HEK293 (cell line): ENCODE results near the gene PRSS35.

Experiments used
- CTCF ChIA-PET: fragments of 350-600 bp; formaldehyde crosslinking; extraction: SDS; loops from one replicate; lab custom pipeline; 2021; ENCODE audit warnings: antibody characterized with exemption; lab: Yijun Ruan, JAX
- POLR2A ChIA-PET: fragments of 300-600 bp; formaldehyde crosslinking; extraction: SDS; loops from one replicate; lab custom pipeline; 2020; ENCODE audit warnings: antibody characterized with exemption, inconsistent platforms; lab: Yijun Ruan, JAX
- H3K27ac ChIP-seq: fragments of 200-500 bp; sonication (Bioruptor generic); 2 replicates; pipeline ENCODE4 v1.5.1; 2014; ENCODE audit warnings: low read depth, low read length, control low read depth, inconsistent platforms; ENCODE audit errors: extremely low read depth
- H3K36me3 ChIP-seq, 2 experiments: fragments of 200-500 bp in 1 of 2; sonication (Bioruptor generic) in 1 of 2; 1 replicate in 1 of 2; 2 replicates in 1 of 2; pipeline ENCODE4 v1.5.1; 2014 to 2017; ENCODE audit warnings: inconsistent platforms in 2 of 2, low read length in 2 of 2; ENCODE audit not compliant: control insufficient read depth in 2 of 2, insufficient read depth in 1 of 2
- H3K4me1 ChIP-seq: fragments of 200-500 bp; sonication (Bioruptor generic); 2 replicates; pipeline ENCODE4 v1.5.1; 2014; ENCODE audit warnings: mild to moderate bottlenecking, low read length, inconsistent platforms; ENCODE audit not compliant: control insufficient read depth, insufficient read depth
- H3K4me3 ChIP-seq: 2 replicates; pipeline ENCODE4 v1.5.1; 2011; ENCODE audit warnings: low read depth, mild to moderate bottlenecking, control low read depth, low read length, moderate library complexity
- H3K9me3 ChIP-seq: fragments of 200-500 bp; sonication (Bioruptor generic); 2 replicates; pipeline ENCODE4 v1.5.1; 2014; ENCODE audit warnings: low read depth, low read length, inconsistent platforms; ENCODE audit not compliant: control insufficient read depth, insufficient read depth
- GLI2 ChIP-seq: fragments of 450-650 bp; formaldehyde crosslinking; IDR thresholded peaks from 2 replicates; pipeline ENCODE4; 2017; ENCODE audit warnings: missing biosample characterization, missing genetic modification characterization, low read depth, borderline replicate concordance
- GLI4 ChIP-seq: fragments of 450-650 bp; formaldehyde crosslinking; IDR thresholded peaks from 2 replicates; pipeline ENCODE4 v1.5.1; 2016; ENCODE audit warnings: missing biosample characterization, missing genetic modification characterization
- HOXD13 ChIP-seq: sonication (generic); formaldehyde crosslinking; IDR thresholded peaks from 2 replicates; pipeline ENCODE4 v1.8.0; 2022; ENCODE audit warnings: missing genetic modification reagents, borderline replicate concordance
- SCRT1 ChIP-seq: fragments of 450-650 bp; formaldehyde crosslinking; IDR thresholded peaks from 2 replicates; pipeline ENCODE4 v1.5.1; 2016; ENCODE audit warnings: missing biosample characterization, missing genetic modification characterization, borderline replicate concordance
- SCRT2 ChIP-seq: fragments of 450-650 bp; formaldehyde crosslinking; IDR thresholded peaks from 2 replicates; pipeline ENCODE4 v1.5.1; 2016; ENCODE audit warnings: missing biosample characterization, missing genetic modification characterization
- SP7 ChIP-seq: fragments of 450-650 bp; formaldehyde crosslinking; IDR thresholded peaks from 2 replicates; pipeline ENCODE4 v1.5.1; 2016; ENCODE audit warnings: missing biosample characterization, missing genetic modification characterization
- ZBTB20 ChIP-seq: fragments of 450-650 bp; formaldehyde crosslinking; IDR thresholded peaks from 2 replicates; pipeline ENCODE4 v1.5.1; 2016; ENCODE audit warnings: missing biosample characterization, missing genetic modification characterization
- ZBTB44 ChIP-seq: fragments of 450-650 bp; IDR thresholded peaks from 2 replicates; pipeline ENCODE4 v1.5.1; 2018; ENCODE audit warnings: missing biosample characterization, mild to moderate bottlenecking, missing genetic modification characterization
- ZBTB49 ChIP-seq: fragments of 450-650 bp; formaldehyde crosslinking; IDR thresholded peaks from 2 replicates; pipeline ENCODE4 v1.5.1; 2016; ENCODE audit warnings: missing biosample characterization, missing genetic modification characterization, low read depth
- ZNF174 ChIP-seq: fragments of 450-650 bp; formaldehyde crosslinking; IDR thresholded peaks from 2 replicates; pipeline ENCODE4 v1.5.0; 2017; ENCODE audit warnings: missing biosample characterization, mild to moderate bottlenecking, missing genetic modification characterization
- ZNF2 ChIP-seq: fragments of 450-650 bp; formaldehyde crosslinking; IDR thresholded peaks from 2 replicates; pipeline ENCODE4 v1.5.1; 2016; ENCODE audit warnings: missing biosample characterization, missing genetic modification characterization
- ZNF24 ChIP-seq: fragments of 450-650 bp; formaldehyde crosslinking; IDR thresholded peaks from 2 replicates; pipeline ENCODE4 v1.5.1; 2016; ENCODE audit warnings: missing biosample characterization, missing genetic modification characterization
- ZNF280C ChIP-seq: fragments of 450-650 bp; formaldehyde crosslinking; IDR thresholded peaks from 2 replicates; pipeline ENCODE4 v1.5.1; 2016; ENCODE audit warnings: missing biosample characterization, missing genetic modification characterization
- ZNF514 ChIP-seq: fragments of 450-650 bp; formaldehyde crosslinking; IDR thresholded peaks from 2 replicates; pipeline ENCODE4 v1.5.1; 2016; ENCODE audit warnings: missing biosample characterization, missing genetic modification characterization
- ZNF518A ChIP-seq: fragments of 450-650 bp; formaldehyde crosslinking; conservative IDR thresholded peaks from 2 replicates; pipeline ENCODE4 v1.5.1; 2016; ENCODE audit warnings: low read depth, missing biosample characterization, missing genetic modification characterization
- ZNF555 ChIP-seq: fragments of 450-650 bp; formaldehyde crosslinking; conservative IDR thresholded peaks from 2 replicates; pipeline ENCODE4 v1.5.1; 2017; ENCODE audit warnings: missing biosample characterization, mild to moderate bottlenecking, missing genetic modification characterization, inconsistent platforms
- ZNF624 ChIP-seq: fragments of 450-650 bp; formaldehyde crosslinking; IDR thresholded peaks from 2 replicates; pipeline ENCODE4 v1.5.1; 2017; ENCODE audit warnings: missing biosample characterization, missing genetic modification characterization
- ZNF677 ChIP-seq: fragments of 450-650 bp; IDR thresholded peaks from 2 replicates; pipeline ENCODE4 v1.5.0; 2018; ENCODE audit warnings: missing biosample characterization, mild to moderate bottlenecking, missing genetic modification characterization, moderate library complexity
- ZSCAN16 ChIP-seq: fragments of 450-650 bp; formaldehyde crosslinking; IDR thresholded peaks from 2 replicates; pipeline ENCODE4 v1.5.1; 2016; ENCODE audit warnings: missing biosample characterization, missing genetic modification characterization
- ZSCAN4 ChIP-seq: fragments of 450-650 bp; formaldehyde crosslinking; IDR thresholded peaks from 2 replicates; pipeline ENCODE4 v1.5.1; 2017; ENCODE audit warnings: missing biosample characterization, missing genetic modification characterization
- ZXDB ChIP-seq: fragments of 450-650 bp; formaldehyde crosslinking; IDR thresholded peaks from 2 replicates; pipeline ENCODE4 v1.5.1; 2016; ENCODE audit warnings: missing biosample characterization, missing genetic modification characterization

The PRSS35 gene

GRCh38 chr6:83505356-83505755, 7.0 kb upstream of the PRSS35 start (continued):
- TF ChIP-seq HOXD13 (CRISPR knock-in tag) (no peak), ZBTB20 (tag by site-specific recombination) (no peak), ZNF624 (no peak), ZNF514 (tag by site-specific recombination) (no peak), GLI2 (tag by site-specific recombination) (no peak), ZSCAN4 (no peak)

- H3K36me3 ChIP-seq, result no peaks in the 10 kb centered on the region
- H3K4me3 ChIP-seq, result no peak overlapping the region
- POLR2A ChIA-PET, result no interaction called here
- CTCF ChIA-PET, result interaction anchor here (7.6 to 8.1 kb wide), 3 partner anchors 91 to 441 kb away, joined by 182 to 248 read pairs (median 207); partner anchors contain the start of genes DOP1A and UBE3D
- TF ChIP-seq GLI4 (tag by site-specific recombination) (no peak), ZNF518A (tag by site-specific recombination) (no peak), ZXDB (tag by site-specific recombination) (no peak), ZSCAN16 (tag by site-specific recombination) (no peak), ZNF24 (no peak), ZNF280C (tag by site-specific recombination) (no peak), ZNF555 (tag by site-specific recombination) (no peak), ZNF677 (no peak), ZBTB49 (tag by site-specific recombination) (no peak), ZBTB44 (tag by site-specific recombination) (no peak), SCRT1 (no peak), ZNF2 (no peak), ZNF174 (tag by site-specific recombination) (no peak), SP7 (tag by site-specific recombination) (no peak), SCRT2 (no peak)
- H3K4me1 ChIP-seq, result no peaks in the 10 kb centered on the region
- H3K9me3 ChIP-seq, result no peaks in the 10 kb centered on the region
- H3K27ac ChIP-seq, result no peak overlapping the region
These were observed 2.9 kb upstream of the PRSS35 start for GRCh38 chr6:83509441-83509840.
